ENCODE results near the gene ZSCAN21. TPM values are rescaled to one million over a fixed set of nuclear protein-coding genes. Genes with fewer than 3 reads are reported as not detected.

The ZSCAN21 gene
- total RNA-seq, 2 experiments from 2014 or later: 6.9 TPM

DNA sequence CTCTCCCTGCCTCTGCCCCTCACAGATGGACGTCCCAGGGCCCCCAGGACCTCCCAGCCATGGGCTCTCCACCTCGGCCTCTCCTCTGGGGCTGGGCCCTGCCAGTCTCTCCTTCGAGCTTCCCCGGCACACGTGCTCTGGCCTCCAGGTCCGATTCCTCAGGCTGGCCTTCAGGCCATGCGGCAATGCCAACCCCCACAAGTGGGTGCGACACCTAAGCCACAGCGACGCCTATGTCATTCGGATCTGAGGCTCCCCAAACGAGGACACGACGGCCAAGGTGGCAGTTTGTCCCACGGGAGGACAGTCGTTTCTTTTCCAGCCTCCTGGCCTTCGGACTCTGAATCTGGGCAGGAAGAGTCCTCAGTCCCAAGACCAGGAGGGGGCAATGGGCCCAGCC is 57.1 kb downstream of the ZSCAN21 start:
- no peaks in the 10 kb centered on the region for H3K9me3 Mint-ChIP-seq
- peaks cover 12% of the 10 kb centered on the region for H3K4me1 Mint-ChIP-seq
- CTCF ChIA-PET: no interaction called here
- POLR2A ChIA-PET: interaction anchor here (3.0 kb wide), 1 partner anchor 19 kb away, joined by 13 read pairs; the partner anchor contains the start of gene MBLAC1
- peaks cover 51% of the 10 kb centered on the region for H3K36me3 Mint-ChIP-seq (ENCODE audit: low read depth)
- DNase-seq: no peak
- no peak overlapping the region for H3K4me3 Mint-ChIP-seq
- no peak overlapping the region for H3K27ac Mint-ChIP-seq
- H3K27me3 Mint-ChIP-seq: no peaks in the 10 kb centered on the region

DNA sequence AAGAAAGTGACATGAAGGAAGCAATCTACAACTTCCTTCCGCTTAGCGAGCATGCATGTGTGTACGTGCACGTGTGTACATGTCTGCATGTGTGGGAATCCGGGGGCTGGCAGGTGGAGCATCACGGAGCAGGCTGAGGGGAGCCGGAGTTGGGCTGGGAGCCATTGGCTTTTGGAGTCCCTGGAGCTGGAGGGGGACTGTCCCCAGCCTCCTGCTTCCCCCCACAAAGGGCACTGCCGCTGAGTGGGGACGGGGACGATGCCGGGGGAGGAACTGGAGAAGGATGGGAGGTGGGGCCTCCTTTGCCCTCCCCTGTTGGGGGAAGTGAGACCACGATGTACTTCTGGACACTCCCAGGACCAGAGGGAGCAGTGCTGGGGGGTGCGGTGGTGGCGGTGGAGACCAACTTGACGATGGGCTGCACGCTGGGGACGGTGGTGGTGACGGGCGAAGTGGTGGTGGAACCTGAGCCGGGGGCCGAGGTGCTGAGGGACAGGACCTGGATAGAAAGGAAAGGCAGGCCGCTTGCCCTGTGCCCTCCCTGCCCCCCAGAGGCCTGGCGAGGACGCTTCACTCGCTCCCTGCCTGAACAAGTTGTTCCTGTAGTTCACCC is 57.7 kb downstream of the ZSCAN21 start:
- Mint-ChIP-seq H3K27ac (no peak overlapping the region), H3K27me3 (no peaks in the 10 kb centered on the region), H3K9me3 (no peaks in the 10 kb centered on the region), H3K4me1 (peaks cover 12% of the 10 kb centered on the region), H3K4me3 (no peak overlapping the region), H3K36me3 (ENCODE audit: low read depth) (peaks cover 54% of the 10 kb centered on the region)
- DNase-seq: no peak
- ChIA-PET CTCF (no interaction called here), POLR2A (no interaction called here)

DNA sequence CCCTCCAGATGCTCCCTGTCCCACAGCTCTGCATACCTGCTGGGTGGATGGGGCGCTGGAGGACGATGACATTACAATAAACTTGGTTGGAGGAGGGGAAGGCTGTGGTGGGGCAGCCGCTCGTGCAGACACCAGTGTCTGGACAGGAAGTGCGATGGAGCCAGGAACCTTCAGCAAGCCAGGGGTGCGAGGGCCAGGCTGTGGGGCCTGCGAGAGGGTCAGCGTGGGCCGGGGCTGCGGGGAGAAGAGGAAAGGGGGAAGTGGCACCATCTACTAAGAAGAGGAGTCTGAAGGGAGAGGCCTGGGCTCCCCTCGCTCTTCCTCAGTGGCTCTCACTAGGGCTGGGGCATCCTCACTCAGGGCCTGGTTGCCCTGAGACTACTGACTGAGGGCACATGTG is 58.3 kb downstream of the ZSCAN21 start:
- DNase-seq: no peak
- Mint-ChIP-seq H3K4me1 (peaks cover 6% of the 10 kb centered on the region), H3K27ac (no peak overlapping the region), H3K36me3 (ENCODE audit: low read depth) (peaks cover 58% of the 10 kb centered on the region), H3K9me3 (no peaks in the 10 kb centered on the region), H3K4me3 (no peak overlapping the region), H3K27me3 (no peaks in the 10 kb centered on the region)
- POLR2A ChIA-PET: no interaction called here
- CTCF ChIA-PET: no interaction called here

DNA sequence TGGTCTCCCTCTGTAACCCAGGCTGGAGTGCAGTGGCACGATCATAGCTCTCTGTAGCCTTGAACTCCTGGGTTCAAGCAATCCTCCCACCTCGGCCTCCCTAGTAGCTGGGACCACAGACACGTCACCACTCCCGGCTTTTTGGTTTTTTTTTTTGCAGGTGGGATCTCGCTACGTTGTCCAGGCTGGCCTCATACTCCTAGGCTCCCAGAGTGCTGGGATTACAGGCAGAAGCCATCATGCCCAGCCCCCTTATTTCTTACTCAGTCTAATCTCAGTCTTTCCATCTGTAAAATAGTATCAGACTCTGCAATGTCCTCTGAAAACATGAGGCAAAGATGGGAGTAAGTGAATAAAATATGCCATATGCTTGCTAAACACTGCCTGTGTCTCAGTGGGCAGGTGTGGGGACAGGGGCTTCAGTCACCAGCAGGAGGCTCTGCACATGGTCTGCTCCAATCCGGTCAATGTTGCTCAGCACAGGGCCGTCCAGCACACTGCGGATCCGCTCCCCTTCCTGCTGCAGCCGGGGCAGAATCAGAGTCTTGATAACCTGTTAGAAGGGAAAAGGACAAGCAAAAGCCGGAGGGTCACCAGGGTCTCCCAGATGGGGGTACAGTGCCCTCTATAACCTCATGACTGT is 60.1 kb downstream of the ZSCAN21 start:
- H3K27me3 Mint-ChIP-seq: no peaks in the 10 kb centered on the region
- POLR2A ChIA-PET: no interaction called here
- DNase-seq: no peak
- no peaks in the 10 kb centered on the region for H3K9me3 Mint-ChIP-seq
- H3K4me1 Mint-ChIP-seq: no peaks in the 10 kb centered on the region
- CTCF ChIA-PET: no interaction called here
- H3K4me3 Mint-ChIP-seq: no peak overlapping the region
- H3K36me3 Mint-ChIP-seq (ENCODE audit: low read depth): peaks cover 56% of the 10 kb centered on the region
- H3K27ac Mint-ChIP-seq: no peak overlapping the region

DNA sequence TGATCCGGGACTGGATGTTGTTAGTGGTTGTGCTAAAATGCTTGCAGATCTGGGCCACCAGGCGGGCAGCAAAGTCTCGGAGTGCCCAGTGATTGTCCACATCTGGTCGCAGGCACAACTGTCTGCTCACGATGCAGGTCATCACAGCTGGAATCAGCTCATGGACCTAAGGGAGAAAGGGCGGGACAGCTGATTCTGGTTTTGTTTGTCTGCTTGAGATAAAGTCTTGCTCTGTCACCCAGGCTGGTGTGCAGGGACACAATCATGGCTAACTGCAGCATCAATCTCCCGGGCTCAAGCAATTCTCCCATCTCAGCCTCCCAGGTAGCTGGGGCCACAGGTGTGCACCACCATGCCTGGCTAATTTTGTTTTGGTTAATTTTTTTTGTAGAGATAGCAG is 61.6 kb downstream of the ZSCAN21 start:
- no peak for DNase-seq
- no peaks in the 10 kb centered on the region for H3K27me3 Mint-ChIP-seq
- POLR2A ChIA-PET: interaction anchor here (1.4 to 5.3 kb wide), 2 partner anchors 9 to 10 kb away, joined by 3 to 32 read pairs; partner anchors contain the start of genes AP4M1 and MCM7
- peaks cover 52% of the 10 kb centered on the region for H3K36me3 Mint-ChIP-seq (ENCODE audit: low read depth)
- H3K4me3 Mint-ChIP-seq: no peak overlapping the region
- no peaks in the 10 kb centered on the region for H3K4me1 Mint-ChIP-seq
- H3K9me3 Mint-ChIP-seq: no peaks in the 10 kb centered on the region
- no peak overlapping the region for H3K27ac Mint-ChIP-seq
- CTCF ChIA-PET: interaction anchor here (0.5 to 2.6 kb wide), 2 partner anchors 15 to 22 kb away, joined by 3 to 7 read pairs; no protein-coding TSS in a partner anchor

DNA sequence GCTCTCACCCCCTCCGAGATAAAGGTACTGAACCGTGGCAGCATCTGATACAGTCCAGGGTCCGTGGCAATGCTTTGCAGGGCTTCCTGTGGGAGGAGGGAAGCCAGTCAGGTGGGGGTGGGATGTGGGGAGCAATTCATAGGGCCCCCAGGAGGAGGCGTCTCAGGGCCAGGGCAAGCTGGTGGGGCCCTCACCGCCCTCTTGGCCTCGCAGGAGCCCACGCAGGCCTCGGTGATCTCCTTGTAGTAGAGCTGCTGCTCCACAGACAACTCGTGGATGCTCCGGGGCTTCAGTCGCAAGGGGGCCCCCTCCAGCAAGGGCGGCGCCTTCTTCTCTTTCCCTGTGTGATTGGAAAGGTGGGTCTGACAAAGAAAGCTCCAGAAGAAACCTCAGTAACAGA is 62.3 kb downstream of the ZSCAN21 start:
- no peak overlapping the region for H3K27ac Mint-ChIP-seq
- DNase-seq: no peak
- H3K27me3 Mint-ChIP-seq: no peaks in the 10 kb centered on the region
- ChIA-PET POLR2A (interaction anchor here (0.7 to 5.3 kb wide), 3 partner anchors 8 to 17 kb away, joined by 3 to 32 read pairs (median 3); partner anchors contain the start of genes AP4M1 and MCM7), CTCF (interaction anchor here (2.6 kb wide), 1 partner anchor 21 kb away, joined by 7 read pairs; no protein-coding TSS in a partner anchor)
- H3K36me3 Mint-ChIP-seq (ENCODE audit: low read depth): peaks cover 52% of the 10 kb centered on the region
- no peak overlapping the region for H3K4me3 Mint-ChIP-seq
- H3K4me1 Mint-ChIP-seq: peaks cover 2% of the 10 kb centered on the region
- H3K9me3 Mint-ChIP-seq: no peaks in the 10 kb centered on the region

Other genes with a start within 250 kb of the ZSCAN21 start
- not detected for gene CYP3A43, start 221.8 kb upstream of the ZSCAN21 start, total RNA-seq
- gene OR2AE1, start 172.7 kb upstream of the ZSCAN21 start, total RNA-seq: not detected
- gene TRIM4, start 130.2 kb upstream of the ZSCAN21 start, total RNA-seq: 10 to 100 TPM; 28.9 to 29.5 TPM
- gene GJC3, start 120.2 kb upstream of the ZSCAN21 start, total RNA-seq: not detected
- not detected for gene AZGP1, start 73.7 kb upstream of the ZSCAN21 start, total RNA-seq
- gene ZKSCAN1, start 34.2 kb upstream of the ZSCAN21 start, total RNA-seq: 10 to 100 TPM; 63.1 to 65.5 TPM
- 10 to 100 TPM; 21.1 to 22.1 TPM for gene ZNF3, start 31.9 kb downstream of the ZSCAN21 start, total RNA-seq
- gene COPS6, start 39.2 kb downstream of the ZSCAN21 start, total RNA-seq: 10 to 100 TPM; 81.7 to 86.3 TPM
- gene MCM7, start 51.6 kb downstream of the ZSCAN21 start, total RNA-seq: 100 to 1,000 TPM; 266 to 273 TPM
- gene AP4M1, start 51.9 kb downstream of the ZSCAN21 start, total RNA-seq: 10 to 100 TPM; 10.6 to 15.2 TPM
- 10 to 100 TPM; 54.6 to 56.5 TPM for gene TAF6, start 69.6 kb downstream of the ZSCAN21 start, total RNA-seq
- gene CNPY4, start 69.9 kb downstream of the ZSCAN21 start, total RNA-seq: 10 to 100 TPM; 31.3 to 32.5 TPM
- gene MBLAC1, start 77.2 kb downstream of the ZSCAN21 start, total RNA-seq: 1 to 10 TPM; 3.4 to 4.1 TPM
- 100 to 1,000 TPM; 164 to 167 TPM for gene LAMTOR4, start 99.1 kb downstream of the ZSCAN21 start, total RNA-seq
- 10 to 100 TPM; 37.8 to 41.2 TPM for gene TRAPPC14, start 108.9 kb downstream of the ZSCAN21 start, total RNA-seq
- 1 to 10 TPM; 2.4 to 2.7 TPM for gene GAL3ST4, start 118.8 kb downstream of the ZSCAN21 start, total RNA-seq
- gene GPC2, start 127.6 kb downstream of the ZSCAN21 start, total RNA-seq: 1 to 10 TPM; 3.8 to 4.8 TPM
- 10 to 100 TPM; 12.9 to 13.1 TPM for gene STAG3, start 128.1 kb downstream of the ZSCAN21 start, total RNA-seq
- gene PVRIG, start 170.2 kb downstream of the ZSCAN21 start, total RNA-seq: 10 to 100 TPM; 70.5 to 71.8 TPM

All from activated CD4-positive, alpha-beta memory T cell treated with anti-CD3 and anti-CD28 coated beads, Interleukin-2, amount 10 ng/mL, durations not matched to agents 7 days and 5 days (primary cell).